ENCODE data around the gene KRCC1.
"Not testable (repeated sequence)": the region's sequence is repeated elsewhere in the genome, so short reads cannot be mapped to it uniquely, and the experiment has no call there.

Gene KRCC1

DNA sequence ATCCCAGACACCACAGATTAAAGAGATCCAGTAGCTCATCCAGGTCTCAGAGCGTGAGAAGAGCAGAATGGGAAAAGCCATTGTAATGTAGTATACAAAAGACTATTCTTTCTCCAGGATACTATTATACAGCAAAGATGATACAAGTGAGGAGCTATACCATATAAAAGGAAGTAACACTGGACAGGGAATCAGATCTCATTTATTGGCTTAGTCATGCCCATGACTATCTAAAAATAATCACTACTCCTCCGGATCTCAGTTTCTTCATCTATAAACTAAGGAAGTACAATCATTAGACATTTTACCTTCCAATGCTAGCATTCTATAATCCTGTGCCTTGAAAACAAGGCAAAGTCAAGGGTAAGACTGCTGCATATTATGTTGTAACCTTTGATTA lies 19.4 kb downstream of the KRCC1 start:
- DNase-seq, result no peak

DNA sequence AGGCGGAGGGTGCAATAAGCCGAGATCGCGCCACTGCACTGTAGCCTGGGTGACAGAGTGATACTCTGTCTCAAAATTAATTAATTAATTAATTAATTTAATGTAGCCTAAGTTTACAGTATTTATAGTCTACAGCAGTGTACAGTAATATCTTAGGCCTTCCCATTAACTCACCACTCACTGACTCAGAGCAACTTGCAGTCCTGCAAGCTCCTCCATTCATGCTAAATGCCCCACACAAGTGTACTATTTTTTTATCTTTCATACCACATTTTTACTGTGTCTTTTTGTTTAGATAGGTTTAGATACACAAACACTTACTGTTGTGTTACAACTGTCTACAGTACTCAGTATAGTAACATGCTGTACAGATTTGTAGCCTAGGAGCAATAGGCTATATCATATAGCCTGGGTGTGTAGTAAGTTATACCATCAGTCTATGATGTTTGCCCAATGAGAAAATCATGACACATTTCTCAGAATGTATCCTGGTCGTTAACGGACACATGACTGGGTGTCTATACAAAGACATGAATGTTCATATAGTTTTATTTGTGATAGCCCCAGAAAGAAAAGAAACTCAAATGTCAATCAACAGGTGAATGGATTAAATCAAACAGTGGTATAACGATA lies 23.4 kb downstream of the KRCC1 start:
- no peak for DNase-seq

DNA sequence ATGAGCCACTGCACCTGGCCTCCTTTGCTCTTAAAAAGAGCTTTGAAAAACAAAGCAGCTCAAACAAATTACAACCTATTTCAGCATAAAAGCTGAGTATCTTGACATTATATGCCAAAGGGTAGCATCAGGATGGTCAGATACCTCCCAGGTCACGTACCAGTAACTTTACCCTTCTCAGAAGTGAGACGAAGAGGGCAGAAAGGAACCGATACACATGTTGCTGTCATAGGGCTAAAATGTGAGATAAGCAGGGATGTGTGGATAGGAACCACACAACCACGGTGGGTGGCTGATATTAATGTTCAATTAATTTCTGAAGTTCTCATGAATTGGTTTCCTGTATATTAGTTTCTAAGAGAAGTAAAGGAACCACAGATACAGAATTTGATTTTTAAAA lies 26.7 kb downstream of the KRCC1 start:
- no peak for DNase-seq

DNA sequence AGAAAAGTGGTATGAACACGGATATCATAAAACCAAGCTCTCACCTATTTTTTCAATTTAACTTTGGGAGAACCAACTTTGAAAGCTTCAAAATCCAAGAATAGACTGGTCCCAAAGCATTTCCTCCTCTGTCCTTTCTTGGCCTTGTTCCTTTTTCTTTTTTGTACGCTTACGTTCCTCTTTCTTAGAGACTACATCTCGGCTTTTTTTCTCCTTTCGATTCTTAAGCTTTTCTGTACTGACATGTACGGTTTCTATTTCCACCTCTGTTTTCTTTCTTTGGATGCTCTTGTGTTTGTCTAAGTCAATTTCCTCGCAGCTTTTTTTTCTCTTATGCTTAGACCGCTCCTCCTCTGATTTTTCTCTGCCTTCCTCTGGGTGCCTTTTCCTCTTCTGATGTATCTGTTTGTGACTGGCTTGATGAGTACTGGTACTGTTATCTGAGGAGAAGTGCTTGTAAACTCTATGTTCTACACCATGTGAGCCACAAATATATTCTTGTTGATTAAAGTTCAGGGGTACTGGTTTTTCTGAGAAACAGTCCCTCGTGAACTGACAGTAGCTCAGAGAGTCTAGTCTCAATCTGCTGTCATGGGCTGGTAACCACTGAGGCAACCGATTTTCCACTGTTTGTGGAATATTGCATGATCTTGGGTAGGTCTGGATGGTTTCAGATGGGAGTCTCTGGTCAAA lies 27.7 kb downstream of the KRCC1 start:
- no peak for DNase-seq

DNA sequence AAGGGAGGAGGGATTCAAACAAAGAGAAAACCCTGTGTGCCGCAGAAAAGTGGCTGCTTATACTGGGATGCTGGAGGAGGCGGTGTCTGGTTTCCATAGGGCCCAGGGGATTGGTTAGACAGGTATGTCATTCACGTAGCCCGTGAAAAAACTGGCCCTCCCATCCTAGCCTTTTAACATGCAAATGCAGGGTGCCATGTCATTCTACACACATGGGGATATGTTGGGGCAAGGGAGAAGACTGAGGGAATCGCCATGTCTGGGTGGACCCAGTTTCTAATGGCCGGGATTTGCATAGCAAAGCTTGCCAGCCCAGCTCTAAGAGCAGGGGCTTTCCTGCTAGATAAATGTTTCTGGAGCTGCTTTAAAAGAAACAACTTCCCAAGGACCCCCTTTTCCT lies 31.1 kb downstream of the KRCC1 start:
- no peak for DNase-seq

DNA sequence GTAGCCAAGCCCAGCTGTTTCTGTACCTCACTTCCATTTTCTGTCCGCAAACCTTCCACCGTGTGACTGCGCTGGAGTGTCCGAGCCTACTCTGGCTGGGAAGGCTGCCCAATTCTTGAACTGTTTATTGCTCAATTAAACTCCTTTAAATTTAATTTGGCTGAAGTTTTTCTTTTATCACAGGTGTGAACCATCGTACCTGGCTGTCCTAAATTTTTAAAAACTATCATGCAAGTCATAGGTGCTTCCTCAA lies 33.0 kb downstream of the KRCC1 start:
- DNase-seq, result no peak

DNA sequence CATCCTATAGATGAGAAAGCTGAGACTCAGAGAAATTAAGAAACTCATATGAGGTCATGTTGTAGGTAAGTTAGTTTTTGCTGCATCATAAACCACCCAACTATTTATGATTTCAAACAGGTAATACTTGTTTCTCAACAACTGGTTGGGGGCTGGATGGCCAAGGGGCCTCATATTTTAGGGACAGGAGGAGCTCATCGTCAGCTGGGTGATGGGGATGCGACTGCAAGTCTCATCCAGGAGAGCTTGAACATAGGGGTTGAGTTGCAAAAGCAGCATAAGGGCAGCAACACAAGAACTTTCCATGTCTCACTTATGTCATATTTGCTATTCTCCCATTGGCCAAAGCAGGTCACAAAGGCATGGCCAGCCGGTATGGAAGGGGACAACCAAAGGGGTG lies 35.6 kb downstream of the KRCC1 start:
- DNase-seq, result no peak

DNA sequence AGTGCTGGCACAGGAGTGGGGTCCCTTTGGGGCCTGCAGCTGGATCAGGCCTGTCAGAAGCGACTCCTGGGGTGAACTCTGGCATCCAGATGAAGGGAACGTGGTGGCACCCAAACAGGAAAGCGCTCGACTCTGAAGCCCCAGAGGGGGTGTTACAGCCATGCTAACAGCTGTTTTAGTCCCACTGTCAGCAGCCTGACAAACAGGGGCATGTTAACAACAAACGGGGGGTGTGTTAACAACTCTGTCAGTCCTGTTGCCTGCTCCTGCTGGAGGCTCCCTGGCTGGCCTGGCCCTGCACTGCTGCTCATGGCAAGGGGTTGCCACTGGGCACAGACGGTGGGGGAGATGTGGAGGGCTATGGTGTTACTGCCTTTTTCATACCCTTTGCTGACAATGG lies 36.7 kb downstream of the KRCC1 start:
- no peak for DNase-seq

DNA sequence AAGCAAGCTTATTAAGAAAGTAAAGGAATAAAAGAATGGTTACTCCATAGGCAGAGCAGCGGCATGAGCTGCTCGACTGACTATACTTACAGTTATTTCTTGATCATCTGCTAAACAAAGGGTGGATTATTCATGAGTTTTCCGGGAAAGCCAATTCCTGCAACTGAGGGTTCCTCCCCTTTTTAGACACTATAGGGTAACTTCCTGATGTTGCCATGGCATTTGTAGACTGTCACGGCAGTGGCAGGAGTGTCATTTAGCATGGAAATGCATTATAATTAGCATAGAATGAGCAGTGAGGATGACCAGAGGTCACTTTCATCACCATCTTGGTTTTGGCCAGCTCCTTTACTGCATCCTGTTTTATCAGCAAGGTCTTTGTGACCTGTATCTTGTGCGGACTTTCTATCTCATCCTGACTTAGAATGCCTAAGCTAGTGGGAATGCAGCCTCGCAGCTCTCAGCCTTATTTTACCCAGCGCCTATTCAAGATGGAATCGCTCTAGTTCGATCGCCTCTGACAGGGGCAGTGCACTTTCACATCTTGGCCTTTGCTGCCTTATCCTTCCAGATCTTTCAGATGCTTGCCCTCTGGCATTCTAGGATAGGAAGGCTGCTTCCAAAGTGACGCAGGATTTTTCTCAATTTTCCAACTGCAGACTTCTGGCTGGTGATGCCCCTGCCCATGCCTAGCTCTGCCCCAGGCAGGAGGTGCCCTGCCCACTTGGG lies 37.3 kb downstream of the KRCC1 start:
- not testable (repeated sequence) for DNase-seq

DNA sequence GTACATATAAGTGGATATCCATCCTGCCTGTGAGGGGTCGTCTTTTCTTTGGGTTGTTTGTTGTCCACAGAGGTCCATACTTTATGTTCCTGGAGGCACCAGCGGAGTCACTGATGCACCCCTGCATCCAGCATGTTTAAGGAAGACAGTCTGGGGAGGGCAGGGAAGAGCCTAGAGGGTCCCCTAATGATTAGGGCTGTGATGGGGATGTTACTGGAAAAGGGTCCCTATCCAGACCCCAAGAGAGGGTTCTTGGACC lies 37.9 kb downstream of the KRCC1 start:
- not testable (repeated sequence) for DNase-seq

DNA sequence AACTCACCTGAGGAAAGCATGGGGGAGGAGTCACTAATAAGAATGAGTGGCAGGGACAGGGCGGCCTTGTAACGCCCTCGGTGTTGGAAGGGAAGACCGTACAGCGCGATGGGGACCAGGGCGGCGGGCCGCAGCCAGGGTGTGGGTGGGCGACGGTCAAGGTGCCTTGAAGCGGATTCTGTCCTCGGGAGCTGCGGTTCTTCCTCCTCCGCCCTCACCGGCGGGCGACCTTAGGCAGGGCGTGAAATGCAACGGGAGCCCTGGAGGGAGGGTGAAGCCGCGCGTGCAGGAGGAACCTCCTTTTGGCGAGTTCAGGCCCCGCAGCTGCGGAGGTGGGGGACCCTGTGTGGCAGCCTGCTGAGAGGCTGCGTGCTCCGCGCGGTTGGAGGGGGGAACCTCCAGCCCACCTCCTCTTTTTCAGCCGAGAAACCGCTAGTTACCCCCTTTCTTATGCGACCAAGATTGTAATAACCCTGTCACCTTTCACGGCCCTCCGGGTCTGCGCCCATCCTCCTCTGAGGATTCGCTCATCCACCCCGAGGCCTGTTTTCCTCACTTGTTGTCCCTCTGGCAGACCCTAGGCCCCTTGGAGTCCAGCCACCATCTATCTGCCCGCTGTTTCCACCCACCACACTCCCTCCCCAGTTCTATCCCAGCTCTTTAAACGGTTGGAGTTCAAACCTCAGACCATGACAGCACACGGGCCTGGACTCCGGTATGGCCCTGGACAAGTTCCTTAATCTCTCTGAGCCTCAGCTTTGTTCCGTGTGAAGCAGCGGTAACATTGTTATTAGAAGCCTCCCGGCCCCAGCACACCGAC lies 38.4 kb downstream of the KRCC1 start:
- DNase-seq, result peak; percentile 31

DNA sequence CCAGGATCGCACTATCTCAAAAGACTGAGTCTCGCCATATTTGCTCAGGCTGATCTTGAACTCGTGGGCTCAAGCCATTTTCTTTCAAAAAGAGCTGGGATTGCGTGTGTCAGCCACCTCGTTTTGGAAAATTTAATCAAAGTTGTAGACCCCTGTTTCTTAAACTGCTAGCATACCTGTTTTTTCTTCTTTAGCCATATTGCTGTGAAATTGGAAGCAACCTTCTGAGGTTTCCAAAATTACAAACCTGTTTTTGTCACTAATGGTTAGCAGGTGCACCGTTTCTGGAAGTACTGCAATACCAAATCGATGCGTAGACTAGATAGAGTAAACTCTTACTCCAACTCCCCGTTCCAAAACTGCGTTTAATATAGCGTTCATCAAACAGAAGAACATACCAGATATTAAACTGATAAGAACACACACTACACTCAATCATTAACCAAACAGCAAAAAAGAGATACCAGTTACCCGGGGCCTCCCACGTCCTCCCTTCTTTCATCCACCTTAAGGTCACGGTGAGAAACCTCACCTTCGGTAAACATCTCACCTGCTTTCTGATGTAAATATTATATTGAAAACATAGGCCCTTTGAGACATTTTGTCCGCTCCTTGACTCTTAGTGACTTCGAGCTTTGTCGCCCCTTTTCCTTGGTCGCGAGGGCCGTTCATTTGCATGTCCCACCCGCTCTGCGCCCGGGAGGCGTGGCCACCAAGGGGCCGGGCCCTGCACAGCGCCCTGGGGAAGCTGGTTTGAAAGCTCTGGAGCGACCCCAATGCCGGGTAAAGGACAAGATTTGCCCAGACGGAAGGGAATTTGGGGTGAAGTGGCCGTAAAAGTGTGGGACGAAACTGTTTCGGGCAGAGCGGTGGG lies 39.3 kb downstream of the KRCC1 start, which contains the start of gene RNU2-63P:
Gene RNU2-63P, minus strand, starts transcription at position 462 of the 874 bp plus-strand sequence.
- DNase-seq, result peak; percentile 31

DNA sequence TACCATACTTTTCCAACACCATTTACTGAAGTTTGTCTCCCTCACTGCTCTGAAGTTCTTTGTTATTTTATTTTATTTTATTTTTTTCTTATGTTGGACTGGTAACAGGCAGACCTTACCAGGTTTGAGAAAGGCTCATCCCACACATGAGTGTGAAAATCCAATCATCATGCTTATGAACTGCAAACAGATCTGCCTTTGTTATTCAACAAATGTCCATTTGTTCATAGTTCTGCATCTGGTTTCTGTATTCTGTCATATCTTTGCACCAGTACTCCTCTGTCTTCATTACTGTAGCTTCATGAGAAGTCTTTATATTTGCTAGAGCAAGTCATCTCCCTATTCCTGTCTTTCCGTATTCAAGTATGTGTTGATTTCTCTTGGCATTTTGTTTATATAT lies 44.6 kb downstream of the KRCC1 start:
- DNase-seq, result no peak

DNA sequence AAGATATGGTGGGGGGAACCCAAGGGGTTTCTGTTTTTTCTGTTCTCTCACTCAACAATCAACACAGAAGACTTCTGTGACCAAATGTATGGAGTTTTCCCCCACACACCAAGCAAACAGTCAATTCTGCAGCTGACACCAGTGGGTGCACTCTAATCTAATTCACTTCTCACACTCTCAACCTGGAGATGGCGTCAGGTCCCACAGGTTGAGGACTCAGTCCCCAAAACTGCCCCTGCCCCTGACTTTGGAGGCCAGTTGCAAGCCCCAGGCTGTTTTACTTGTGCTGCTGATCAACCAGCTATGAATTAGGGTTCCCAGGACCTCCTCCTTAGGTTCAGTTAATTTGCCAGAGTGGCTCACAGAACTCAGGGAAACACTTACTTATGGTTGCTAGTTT lies 45.4 kb downstream of the KRCC1 start:
- DNase-seq, result no peak

DNA sequence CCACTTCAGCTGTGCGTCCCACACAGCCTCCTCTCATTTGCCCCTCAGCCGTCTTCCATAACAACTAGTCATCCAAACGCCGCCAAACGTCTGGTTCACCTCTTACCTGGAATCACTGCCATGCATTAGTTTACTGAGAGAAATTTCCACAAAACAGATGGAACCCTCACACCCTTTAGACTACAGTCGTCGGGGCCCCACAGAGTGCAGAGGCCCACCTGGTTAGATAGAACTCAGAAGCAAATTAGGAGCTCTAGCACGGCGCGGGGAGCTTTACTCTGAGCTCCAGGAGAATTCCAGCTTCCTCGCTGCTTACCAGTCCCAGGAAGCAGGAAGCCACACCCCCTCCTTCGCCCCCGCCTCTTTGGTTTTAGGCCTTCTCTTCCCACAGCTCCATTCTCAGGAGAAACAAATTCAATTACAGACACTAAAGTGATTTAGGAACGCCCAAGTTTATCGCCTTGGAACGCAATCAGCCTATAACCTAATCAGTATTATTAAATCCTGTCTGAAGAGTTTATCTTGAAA lies 48.6 kb downstream of the KRCC1 start:
- no peak for DNase-seq

DNA sequence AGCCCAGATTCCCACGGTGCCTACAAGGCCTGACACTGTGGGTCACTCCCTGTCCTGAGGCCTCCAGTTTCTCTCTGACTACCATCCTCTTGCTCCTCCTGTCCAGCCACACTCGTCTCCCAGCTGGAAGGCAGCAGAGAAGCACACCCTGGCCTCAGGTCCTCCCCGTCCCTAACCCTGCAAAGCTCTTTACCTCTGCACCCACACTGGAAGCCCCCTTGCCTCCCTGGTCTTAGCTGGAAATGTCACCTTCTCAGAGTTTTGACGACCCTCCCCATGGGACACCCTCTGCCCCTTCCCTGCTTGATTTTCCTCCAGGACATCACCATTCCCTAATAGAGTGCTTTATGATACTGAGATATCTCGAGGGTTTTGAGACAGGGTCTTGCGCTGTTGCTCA lies 49.8 kb downstream of the KRCC1 start:
- no peak for DNase-seq

DNA sequence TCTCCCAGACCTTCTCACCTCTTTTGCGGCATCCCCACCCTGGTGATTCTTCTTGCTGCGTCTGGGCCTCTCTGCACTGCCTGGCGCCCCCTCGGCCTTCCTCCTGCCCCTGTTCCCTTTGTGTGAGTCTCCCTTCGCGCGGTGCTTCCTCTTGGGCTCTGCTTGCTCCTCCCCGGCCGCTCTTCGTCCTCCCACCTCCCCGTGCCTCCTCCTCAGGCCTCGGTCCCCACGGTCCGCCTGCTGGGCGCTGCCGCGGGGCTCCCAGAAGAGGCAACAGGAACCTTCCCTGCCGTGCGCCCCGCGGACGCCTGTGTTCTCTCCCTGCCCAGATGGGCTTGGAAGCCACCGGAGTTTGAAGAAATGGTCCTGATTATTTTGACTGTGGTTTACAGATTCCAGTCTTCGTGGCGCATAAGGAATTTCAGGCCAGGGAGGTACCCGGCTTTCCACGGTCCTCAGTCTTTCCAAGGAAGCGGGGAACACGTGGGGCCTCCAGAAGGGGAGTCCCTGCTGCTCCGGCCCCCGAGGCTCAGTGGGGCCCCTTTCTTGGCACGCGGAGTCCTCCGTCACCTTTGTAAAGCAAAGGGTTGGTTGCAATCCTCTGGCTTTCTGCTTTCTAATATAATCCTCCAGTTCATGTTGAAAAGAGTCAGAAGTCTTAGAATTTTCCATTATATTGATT lies 52.4 kb downstream of the KRCC1 start:
- DNase-seq, result no peak

DNA sequence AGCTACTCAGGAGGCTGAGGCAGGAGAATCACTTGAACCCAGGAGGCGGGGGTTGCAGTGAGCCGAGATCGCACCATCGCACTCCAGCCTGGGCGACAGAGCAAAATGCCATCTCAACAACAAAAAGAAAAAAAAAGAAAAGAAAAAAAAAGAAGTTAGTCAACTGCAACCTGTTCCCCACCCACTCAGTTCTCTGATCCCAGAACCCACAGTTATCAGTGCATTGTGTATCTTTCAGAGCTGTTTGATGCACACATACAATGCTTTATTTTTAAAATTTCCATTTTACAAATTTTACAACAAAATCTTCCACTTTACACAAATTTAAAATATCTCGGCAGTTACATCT lies 53.2 kb downstream of the KRCC1 start:
- no peak for DNase-seq

DNA sequence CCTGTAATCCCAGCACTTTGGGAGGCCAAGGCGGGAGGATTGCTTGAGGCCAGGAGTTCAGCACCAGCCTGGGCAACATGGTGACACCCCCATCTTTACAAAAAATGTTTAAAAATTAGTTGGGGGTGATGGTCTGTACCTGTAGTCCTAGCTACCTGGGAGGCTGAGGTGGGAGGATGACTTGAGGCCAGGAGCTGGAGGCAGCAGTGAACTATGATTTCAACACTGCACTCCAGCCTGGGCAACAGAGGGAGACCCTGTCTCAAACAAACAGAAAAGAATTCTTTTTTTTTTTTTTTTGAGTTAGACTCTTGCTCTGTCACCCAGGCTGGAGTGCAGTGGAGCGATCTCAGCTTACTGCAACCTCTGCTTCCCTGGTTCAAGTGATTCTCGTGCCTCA lies 55.1 kb downstream of the KRCC1 start:
- not testable (repeated sequence) for DNase-seq

DNA sequence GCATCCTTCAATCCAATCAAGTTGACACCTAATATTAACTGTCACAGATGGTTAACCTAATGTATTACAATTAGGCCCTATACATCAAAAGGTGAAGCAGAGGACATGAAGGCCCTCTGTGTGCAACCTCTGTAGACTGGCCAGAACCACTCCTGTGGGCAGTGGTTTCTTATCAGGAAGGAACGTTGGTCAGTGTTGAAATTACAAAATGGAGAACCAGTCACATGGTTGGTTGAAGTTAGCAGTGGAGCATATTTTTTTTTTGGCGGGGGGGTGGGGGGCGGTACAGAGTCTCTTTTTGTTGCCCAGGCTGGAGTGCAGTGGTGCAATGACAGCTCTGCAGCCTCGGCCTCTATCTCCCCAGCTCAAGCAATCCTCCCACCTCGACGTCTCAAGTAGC lies 59.0 kb downstream of the KRCC1 start:
- no peak for DNase-seq

DNA sequence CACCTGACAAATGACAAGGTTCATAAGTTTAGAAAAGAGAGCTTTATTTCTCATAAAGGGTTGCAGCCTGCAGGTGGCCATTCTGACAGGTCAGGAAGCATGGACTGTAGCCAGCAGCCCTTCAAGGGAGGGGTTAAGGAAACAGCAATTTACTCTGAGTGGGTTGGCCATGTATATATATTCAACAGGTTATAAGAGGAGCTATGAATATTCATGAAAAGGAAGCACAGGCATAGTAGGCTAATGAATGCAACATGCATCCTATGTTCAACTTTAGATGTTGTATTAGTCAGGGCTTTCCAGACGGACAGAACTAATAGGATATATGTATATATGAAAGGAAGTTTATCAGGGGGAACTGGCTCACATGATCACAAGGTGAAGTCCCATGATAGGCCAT lies 59.8 kb downstream of the KRCC1 start:
- no peak for DNase-seq

DNA sequence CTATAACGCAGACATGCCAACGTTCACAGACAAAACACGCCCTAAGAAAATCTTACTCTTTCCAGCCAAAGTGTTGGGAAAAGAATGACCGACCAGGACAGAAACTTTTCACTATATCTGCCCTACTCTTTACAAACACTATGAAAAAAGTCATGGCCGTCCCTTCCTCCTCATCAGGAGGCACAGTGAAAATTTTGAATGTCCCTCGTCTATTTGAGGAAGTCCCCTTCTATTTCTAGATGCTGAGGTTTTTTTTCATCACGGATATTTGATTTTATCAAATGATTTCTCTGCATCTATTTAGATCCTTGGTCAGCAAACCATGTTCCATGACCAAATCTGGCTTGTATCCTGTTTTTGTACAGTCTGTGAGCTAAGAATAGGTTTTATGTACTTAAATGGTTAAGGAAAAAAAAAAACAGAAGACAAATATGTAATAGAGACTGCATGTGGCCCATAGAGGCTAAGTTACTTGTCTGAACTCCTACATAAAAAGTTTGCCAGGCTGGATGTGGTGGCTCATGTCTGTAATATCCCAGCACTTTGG lies 61.2 kb downstream of the KRCC1 start:
- DNase-seq, result not testable (repeated sequence)
